ENCODE results near the gene RNF112. TPM values are rescaled to one million over a fixed set of nuclear protein-coding genes. Genes with fewer than 3 reads are reported as not detected.

Gene RNF112
- total and polyA plus RNA-seq, 2 of the 8 experiments (the other 6 are each of a cell fraction or from before 2014, with no cell fraction given) = 1.1 to 2.2 TPM

DNA sequence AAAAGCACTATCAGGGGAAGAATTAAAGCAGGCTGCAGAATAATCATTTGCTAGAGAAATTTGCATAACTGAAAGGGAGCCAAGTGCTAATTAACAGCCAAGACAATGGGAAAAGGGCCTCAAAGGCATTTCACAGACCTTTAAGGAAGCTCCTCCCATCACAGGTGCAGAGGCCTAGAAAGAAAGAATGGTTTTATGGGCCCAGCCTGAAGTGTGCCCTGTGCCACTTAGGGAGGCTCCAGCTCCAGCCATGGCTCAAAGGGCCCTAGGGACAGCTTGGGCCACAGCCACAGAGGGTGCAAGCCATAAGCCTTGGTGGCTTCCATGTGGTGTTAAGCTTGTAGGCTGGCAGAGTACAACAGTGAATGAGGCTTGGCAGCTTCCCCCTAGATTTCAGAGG lies 50.1 kb downstream of the RNF112 start (continued):
- TF ChIP-seq, protein P1, sequence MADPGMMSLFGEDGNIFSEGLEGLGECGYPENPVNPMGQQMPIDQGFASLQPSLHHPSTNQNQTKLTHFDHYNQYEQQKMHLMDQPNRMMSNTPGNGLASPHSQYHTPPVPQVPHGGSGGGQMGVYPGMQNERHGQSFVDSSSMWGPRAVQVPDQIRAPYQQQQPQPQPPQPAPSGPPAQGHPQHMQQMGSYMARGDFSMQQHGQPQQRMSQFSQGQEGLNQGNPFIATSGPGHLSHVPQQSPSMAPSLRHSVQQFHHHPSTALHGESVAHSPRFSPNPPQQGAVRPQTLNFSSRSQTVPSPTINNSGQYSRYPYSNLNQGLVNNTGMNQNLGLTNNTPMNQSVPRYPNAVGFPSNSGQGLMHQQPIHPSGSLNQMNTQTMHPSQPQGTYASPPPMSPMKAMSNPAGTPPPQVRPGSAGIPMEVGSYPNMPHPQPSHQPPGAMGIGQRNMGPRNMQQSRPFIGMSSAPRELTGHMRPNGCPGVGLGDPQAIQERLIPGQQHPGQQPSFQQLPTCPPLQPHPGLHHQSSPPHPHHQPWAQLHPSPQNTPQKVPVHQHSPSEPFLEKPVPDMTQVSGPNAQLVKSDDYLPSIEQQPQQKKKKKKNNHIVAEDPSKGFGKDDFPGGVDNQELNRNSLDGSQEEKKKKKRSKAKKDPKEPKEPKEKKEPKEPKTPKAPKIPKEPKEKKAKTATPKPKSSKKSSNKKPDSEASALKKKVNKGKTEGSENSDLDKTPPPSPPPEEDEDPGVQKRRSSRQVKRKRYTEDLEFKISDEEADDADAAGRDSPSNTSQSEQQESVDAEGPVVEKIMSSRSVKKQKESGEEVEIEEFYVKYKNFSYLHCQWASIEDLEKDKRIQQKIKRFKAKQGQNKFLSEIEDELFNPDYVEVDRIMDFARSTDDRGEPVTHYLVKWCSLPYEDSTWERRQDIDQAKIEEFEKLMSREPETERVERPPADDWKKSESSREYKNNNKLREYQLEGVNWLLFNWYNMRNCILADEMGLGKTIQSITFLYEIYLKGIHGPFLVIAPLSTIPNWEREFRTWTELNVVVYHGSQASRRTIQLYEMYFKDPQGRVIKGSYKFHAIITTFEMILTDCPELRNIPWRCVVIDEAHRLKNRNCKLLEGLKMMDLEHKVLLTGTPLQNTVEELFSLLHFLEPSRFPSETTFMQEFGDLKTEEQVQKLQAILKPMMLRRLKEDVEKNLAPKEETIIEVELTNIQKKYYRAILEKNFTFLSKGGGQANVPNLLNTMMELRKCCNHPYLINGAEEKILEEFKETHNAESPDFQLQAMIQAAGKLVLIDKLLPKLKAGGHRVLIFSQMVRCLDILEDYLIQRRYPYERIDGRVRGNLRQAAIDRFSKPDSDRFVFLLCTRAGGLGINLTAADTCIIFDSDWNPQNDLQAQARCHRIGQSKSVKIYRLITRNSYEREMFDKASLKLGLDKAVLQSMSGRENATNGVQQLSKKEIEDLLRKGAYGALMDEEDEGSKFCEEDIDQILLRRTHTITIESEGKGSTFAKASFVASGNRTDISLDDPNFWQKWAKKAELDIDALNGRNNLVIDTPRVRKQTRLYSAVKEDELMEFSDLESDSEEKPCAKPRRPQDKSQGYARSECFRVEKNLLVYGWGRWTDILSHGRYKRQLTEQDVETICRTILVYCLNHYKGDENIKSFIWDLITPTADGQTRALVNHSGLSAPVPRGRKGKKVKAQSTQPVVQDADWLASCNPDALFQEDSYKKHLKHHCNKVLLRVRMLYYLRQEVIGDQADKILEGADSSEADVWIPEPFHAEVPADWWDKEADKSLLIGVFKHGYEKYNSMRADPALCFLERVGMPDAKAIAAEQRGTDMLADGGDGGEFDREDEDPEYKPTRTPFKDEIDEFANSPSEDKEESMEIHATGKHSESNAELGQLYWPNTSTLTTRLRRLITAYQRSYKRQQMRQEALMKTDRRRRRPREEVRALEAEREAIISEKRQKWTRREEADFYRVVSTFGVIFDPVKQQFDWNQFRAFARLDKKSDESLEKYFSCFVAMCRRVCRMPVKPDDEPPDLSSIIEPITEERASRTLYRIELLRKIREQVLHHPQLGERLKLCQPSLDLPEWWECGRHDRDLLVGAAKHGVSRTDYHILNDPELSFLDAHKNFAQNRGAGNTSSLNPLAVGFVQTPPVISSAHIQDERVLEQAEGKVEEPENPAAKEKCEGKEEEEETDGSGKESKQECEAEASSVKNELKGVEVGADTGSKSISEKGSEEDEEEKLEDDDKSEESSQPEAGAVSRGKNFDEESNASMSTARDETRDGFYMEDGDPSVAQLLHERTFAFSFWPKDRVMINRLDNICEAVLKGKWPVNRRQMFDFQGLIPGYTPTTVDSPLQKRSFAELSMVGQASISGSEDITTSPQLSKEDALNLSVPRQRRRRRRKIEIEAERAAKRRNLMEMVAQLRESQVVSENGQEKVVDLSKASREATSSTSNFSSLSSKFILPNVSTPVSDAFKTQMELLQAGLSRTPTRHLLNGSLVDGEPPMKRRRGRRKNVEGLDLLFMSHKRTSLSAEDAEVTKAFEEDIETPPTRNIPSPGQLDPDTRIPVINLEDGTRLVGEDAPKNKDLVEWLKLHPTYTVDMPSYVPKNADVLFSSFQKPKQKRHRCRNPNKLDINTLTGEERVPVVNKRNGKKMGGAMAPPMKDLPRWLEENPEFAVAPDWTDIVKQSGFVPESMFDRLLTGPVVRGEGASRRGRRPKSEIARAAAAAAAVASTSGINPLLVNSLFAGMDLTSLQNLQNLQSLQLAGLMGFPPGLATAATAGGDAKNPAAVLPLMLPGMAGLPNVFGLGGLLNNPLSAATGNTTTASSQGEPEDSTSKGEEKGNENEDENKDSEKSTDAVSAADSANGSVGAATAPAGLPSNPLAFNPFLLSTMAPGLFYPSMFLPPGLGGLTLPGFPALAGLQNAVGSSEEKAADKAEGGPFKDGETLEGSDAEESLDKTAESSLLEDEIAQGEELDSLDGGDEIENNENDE (IDR thresholded peaks at IDR 0.05; ENCODE audit: insufficient replicate concordance, low read length) = peak; percentile 36
- peak; percentile 31; the same call in 1 of the 2 replicates for TF ChIP-seq SP1 (IDR thresholded peaks at IDR 0.05; ENCODE audit: low read depth, low read length)
- no peak for TF ChIP-seq KDM4A (IDR thresholded peaks at IDR 0.05; ENCODE audit: low read depth, low read length, severe bottlenecking)
- no peak for TF ChIP-seq TAF7 (optimal IDR thresholded peaks at IDR 0.05; ENCODE audit: borderline replicate concordance, low read depth, low read length)
- peak; percentile 95 for TF ChIP-seq TCF12 (IDR thresholded peaks at IDR 0.05; ENCODE audit: low read depth, low read length)
- TF ChIP-seq KDM1A (IDR thresholded peaks at IDR 0.05; ENCODE audit: borderline replicate concordance, low read length) = 0 out of 2 replicates have a peak, but pooled peaks have one; percentile 49

Measured in H1 (cell line).